AG09319 (cell line): ENCODE results near the gene MOCOS.

Source experiments
- DNase-seq: peaks from one replicate; pipeline ENCODE4 v3.0.0-alpha.2; 2010; ENCODE audit warnings: low read depth; ENCODE audit errors: extremely low read depth
- CTCF ChIP-seq: IDR thresholded peaks from 2 replicates; pipeline ENCODE4 v1.5.1; 2011; ENCODE audit warnings: low read depth, mild to moderate bottlenecking, inconsistent platforms, low read length, moderate library complexity

The MOCOS gene

GRCh38 chr18:36187193-36187825, at the start of gene MOCOS:
Gene MOCOS (plus strand): TSS chr18:36187497. CDS start chr18:36187540, 43 bp downstream.
- no peak for DNase-seq
- TF ChIP-seq CTCF, result no peak; the same call in 1 of the 2 replicates

- TF ChIP-seq CTCF, result no peak
- DNase-seq, result no peak
These were observed 48.1 kb upstream of the MOCOS start for GRCh38 chr18:36139245-36139644.

GRCh38 chr18:36141576-36141975, 45.7 kb upstream of the MOCOS start:
- no peak for TF ChIP-seq CTCF
- no peak for DNase-seq

- DNase-seq, result no peak
- TF ChIP-seq CTCF, result no peak
These were observed 44.5 kb upstream of the MOCOS start for GRCh38 chr18:36142751-36143150.

- no peak for DNase-seq
- TF ChIP-seq CTCF, result no peak
These were observed 43.9 kb upstream of the MOCOS start for GRCh38 chr18:36143391-36143790.

- no peak for DNase-seq
- TF ChIP-seq CTCF, result no peak
These were observed 37.6 kb upstream of the MOCOS start for GRCh38 chr18:36149514-36150289.

- TF ChIP-seq CTCF, result no peak
- DNase-seq, result no peak
These were observed 34.5 kb upstream of the MOCOS start for GRCh38 chr18:36152781-36153180.
